Measurements from ENCODE around the gene HDAC11.

The HDAC11 gene

DNA sequence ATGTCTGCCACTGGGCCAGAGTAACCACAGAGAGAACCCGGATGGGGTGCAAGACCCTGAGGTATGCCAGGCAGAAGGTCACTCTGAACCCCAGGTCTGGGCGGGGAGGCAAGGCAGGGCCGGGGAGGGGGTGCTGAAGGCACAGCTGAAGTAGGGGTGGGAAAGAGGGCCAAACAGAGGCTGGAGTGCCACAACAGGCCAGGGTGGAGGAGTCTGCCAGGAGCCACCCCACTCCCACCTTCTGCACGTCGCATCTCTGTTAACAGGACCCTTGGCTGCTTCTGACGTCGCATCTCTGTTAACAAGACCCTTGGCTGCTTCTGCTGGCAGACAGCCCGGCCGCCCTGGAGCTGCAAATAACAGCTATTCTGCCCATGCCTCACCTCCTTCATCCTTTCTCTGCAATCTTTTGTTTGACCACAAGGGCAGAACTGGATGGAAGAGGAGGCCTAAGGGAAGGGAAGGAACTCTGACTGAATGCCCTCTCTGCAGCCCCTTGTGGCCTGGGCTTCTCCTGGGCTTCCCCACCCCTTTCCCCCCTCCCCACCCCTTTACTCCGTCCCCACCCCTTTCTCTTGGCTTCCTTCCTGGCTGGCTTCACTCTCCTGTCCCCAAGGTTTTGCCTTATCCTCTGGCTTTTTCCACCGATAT is 48.2 kb downstream of the HDAC11 start:
- no peak for DNase-seq

DNA sequence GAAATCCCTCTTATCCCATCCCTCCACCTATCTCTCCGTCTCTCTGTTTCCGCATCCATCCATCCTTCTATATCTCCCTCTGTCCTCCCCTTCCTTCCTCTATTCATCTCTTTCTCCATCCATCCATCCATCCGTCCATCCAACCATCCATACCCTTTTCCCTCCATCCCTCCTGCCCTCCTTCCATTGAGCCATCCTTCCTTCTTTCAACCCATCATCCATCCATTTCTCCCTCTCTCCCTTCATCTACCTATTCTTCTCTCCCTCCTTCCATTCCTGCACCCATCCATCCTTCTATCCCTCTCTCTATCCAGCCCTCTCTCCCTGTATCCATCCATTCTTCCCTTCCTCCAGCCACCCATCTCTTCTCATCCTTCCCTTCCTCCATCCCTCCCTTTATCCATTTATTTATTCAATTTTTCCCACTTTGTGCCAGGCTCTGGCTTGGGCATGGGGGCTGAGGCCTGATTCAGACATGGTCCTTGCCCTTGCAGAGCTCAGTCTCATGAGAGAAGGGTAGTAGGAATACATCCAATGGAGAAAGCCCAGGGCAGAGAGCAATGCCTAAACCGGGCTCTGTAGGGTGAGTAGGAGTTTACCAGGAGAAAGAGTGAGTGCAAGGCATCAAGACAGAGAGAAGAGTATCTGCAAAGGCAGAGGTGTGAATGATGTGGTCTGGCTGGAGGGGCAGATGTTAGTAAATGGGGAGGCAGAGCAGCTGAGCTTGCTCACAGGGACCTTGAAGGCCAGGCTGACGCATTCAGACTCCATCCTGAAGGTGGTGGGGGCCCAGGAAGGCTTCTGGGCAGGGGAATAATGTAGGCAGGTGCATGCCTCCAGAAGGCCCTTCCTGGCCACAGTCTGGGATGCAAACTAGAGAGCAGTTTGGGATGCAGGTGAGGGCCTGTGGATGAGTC is 49.3 kb downstream of the HDAC11 start:
- no peak for DNase-seq

DNA sequence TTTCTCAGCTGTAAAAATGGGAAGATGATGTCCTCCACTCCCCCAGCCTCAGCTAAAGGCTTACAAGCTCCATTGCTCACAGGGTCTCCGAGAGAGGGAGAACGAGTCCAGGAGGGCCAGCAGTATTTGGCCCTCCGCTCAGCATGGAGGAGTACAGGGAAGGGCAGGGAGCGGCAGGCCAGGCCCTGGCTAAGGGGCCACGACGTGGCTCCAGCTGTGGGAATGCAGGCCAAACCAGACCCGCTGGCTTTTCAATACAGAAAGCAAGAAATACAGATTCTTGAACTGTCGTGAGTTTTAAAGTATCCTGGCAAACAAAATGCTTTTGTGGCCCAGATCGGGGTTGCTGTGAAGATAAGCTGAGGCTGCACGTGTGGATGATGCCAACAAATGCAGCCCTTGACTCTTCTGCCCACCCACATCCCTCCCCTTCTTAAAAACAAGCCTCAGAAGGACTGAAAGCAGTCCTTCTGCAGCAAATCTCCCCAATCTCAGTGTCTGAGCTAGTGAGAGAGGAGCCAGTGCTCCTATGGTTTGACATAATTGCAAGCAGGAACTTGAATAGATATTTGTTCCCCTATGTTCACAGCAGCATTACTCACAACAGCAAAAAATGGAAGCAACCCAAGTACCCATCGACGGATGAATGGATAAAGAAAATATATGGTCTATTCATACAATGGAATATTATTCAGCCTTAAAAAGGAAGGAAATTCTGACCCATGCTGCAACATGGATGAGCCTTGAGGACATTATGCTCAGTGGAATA is 50.3 kb downstream of the HDAC11 start:
- DNase-seq = no peak

DNA sequence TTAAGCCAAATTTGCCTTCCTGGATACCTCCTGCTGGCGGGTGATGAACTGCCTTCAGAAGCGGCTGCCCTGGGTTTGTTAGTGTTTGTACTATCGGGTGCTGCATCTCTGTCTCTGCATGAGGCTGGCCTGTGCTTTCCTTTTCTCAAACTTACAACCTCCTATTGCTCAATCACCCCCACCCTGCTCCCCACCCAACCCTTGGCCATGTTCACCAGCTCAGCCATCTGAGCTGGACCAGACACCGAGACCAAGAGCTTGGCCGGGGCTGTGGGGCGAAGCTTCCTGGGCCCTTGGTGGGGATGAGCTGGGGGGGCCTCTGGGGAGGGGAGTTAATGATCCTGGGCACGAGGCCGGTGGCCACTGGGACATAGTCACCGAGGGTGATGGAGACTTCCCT is 52.0 kb downstream of the HDAC11 start:
- DNase-seq = no peak

DNA sequence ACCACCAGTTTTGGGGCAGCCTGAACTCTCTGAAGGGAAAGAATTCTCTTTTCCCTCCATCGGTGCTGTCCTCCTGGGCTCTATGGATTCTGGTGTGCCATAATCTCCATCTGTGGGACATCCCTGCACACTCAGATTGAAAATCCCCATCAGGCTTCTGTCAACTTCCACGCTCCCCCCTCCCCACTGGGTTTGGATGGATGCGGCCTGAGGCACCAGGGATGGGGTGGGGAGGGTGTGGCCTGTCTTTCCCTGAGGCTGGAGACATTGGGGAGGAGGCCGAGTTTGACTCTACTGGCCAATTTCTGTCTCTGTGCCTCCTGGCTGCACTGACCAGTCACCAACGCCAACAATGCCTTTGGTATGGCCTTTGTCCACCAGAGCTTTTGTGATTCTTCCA is 52.5 kb downstream of the HDAC11 start:
- no peak for DNase-seq

DNA sequence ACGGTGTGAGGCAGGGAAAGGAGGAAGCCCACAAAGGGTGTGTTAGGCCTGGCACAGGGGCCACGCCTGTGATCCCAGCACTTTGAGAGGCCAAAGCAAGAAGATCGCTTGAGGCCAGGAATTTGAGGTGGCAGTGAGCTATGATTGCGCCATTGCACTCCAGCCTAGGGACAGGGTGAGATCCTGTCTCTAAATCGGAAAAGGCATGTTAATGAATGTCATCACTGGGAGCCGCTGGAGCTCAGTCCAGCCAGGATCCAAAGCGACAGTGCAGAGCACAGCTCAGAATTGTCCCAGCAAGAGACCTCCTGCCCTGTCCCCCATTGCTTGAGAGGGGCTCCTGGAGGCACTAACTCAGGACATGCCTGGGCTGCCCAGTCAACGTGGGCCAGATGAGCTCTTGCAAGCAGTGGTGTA is 53.8 kb downstream of the HDAC11 start:
- no peak for DNase-seq

DNA sequence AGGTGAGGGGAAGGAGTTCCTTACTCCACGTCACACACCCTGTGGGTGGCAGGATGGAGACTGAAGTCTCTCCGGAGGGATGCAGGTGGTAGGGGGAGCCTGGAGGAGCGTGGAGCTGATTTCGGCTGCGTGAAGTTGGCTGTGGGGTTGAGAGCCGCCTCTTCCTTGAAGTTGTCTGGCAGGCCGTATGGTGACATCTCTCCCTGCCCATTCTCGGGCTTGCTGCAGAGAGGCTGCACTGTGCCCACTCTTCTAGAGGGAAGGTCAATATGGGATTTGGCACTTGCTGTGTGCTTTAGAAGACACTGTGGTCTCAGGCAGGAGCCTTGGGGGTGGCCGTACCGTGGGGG is 55.4 kb downstream of the HDAC11 start:
- DNase-seq = no peak

DNA sequence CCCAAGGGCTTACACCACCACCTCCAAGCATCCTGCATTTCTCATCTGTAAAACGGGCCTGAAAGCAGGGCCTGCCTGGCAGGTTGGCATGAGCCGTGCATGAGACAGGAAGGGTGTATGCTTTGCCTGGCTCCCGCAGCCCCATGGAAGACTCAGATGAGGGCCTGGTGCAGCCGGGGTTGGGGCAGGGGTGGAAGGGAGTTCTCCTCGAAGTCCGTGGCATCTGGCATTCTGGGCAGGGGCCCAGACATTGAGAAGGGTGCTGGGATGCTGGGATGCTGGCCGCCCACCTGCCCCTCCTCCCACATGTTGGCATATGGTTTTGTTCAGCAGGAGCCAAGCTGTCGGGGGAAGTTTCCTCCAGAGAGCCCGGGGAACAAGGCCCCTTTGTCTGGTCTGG is 55.8 kb downstream of the HDAC11 start:
- no peak for DNase-seq

DNA sequence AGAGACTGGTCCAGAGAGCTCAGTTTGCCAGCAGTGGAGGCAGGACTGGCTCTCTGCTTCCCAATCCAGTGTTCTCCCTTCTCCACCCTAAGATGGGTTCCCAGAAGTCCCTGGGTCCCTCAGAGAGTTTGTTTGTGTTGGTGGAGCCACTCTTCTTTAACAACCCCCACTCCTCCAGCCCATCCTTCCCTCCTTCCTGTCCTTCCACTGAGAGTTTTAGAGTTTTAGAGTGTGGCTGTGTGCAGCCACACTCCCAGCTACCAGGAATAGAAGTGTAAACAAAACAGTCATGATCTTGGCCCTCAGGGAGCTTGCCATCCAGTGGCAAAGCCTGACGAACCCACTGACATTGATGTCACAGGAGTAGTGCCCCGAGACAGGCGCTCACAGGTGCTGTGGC is 56.3 kb downstream of the HDAC11 start:
- DNase-seq = no peak

DNA sequence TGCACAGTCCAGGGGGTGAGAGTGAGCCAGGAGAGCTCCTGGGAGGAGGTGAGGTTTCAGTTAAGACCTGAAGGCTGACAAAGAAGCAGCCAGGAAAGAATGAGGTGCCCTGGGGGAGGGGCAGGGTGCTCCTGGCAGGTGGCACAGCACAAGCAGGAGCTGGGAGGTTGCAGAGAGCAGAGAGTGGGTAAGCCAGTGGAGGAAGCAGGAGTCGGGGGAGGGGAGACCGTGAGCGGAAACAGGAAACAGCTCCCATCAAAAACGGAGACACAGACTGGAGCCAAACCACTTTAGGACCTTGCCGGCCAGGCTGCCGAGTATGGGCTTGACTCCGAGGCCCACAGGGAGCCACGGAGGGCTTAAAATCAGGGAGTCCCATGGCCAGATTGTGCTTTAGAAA is 56.7 kb downstream of the HDAC11 start:
- no peak for DNase-seq

DNA sequence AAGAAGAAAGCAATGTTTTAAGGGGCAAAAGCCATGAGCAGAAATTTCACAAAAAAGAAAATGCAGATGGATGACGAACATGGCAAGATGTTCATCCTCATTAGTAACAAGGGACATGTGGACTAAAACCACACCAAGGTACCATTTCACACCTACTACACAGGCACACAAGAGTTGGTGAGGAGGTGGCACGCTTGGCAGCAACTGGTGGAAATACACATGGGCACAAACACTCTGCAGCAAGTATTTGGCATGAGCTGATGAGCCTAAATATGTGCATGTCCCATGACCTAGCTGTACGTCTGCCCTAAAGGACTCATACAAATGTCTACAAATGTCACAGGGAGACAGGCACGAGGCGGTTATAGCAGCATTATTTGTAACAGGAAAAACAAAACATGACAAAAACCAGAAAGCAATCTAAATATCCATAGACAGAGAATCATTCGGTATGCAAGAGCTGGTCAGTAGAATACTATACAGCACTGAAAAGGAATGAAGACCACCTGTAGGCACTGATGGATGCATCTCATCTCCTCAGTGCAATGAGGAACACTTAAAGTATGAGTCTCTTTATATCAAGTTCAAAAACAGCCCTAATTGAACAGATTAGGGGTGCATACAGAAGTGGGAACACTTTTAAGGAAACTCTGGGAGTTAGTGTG is 57.3 kb downstream of the HDAC11 start:
- no peak for DNase-seq

DNA sequence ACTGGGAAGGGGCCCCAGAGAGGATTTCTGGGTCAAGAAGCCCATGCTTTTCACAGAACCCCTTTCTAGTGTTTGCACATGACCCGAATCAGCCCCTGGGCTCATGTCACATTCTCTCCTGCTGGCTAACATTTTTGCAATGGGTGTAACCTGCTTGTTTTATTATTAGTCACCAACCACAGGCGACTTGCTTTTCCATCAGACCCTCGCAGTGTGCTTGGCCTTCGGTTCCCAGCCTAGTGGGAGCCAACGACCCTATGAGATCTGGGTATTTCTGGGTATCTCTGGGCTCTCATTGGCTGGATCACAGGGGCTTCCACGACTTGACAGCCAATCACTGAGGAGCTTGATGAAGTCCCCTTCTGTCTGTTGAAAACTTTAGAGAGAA is 57.8 kb downstream of the HDAC11 start:
- DNase-seq = no peak

DNA sequence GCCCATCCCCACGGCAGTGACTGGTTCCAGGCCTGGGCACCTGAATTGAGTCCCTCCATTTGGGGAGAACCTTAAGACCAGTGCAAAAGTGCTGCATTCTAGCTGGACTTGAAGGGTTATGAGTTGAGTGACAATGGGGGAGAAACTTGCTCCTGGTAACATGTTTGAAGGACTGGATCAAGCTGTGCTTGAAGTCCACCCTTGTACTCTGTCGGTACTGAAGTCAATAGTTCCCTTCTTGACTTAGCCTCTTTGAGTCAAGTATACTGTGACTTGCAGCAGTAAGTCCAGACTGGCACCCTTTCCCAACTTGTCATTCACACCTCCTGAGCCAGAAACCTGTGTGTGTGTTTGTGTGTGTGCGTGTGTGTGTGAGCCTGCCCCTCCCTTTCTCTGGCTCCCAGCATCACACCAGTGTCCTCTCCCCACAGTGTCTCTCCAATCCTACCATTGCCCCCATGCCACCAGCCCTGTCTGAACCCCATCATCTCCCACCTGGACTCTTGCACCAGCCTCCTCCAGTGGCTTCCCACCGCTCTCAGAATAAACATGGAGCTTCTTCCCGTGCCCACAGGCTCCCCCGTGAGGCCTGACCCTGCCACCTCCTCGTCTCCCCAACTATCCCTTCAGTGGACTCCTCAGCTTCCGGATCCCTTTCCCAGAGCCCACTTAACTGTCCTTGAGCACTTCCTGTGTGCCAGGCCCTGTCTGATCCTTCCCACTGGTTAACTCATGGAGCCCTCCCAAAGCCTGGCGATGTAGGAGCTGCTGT is 58.6 kb downstream of the HDAC11 start:
- DNase-seq = no peak

DNA sequence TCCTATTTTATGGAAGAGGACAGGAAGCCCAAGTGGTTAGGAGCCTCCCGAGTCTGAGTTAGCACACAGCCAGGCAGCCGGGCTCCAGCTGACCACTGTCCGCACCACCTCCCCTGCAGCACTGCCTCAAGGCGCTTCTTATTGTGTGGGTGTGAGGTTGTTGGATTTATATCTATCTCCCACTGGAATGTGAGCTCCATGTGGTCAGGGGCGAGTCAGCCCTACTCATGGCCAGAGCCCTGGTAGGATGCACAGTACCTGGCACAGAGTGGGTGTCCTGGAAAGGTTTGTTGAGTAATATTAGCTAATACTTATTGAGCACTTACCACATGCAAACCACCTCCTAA is 59.2 kb downstream of the HDAC11 start:
- DNase-seq = no peak

DNA sequence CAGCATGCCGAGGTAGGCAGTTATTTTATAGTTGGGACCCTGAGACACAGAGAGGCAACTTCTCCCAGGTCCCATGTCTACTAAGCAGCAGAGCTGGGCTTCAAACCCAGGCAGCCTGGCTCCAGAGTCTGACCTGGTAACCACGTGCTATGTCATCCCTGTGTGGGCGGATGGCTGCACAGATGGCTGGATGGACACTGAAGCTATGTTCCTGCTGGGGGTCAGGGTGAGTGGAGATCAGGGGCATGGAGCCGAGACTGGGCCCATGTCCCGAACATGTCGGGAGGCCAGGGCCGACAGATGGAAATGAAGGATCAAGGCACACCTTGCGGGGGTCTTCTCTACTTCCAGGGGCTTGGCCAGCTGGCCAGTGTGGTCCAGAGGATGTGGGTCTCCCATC is 59.6 kb downstream of the HDAC11 start:
- no peak for DNase-seq

DNA sequence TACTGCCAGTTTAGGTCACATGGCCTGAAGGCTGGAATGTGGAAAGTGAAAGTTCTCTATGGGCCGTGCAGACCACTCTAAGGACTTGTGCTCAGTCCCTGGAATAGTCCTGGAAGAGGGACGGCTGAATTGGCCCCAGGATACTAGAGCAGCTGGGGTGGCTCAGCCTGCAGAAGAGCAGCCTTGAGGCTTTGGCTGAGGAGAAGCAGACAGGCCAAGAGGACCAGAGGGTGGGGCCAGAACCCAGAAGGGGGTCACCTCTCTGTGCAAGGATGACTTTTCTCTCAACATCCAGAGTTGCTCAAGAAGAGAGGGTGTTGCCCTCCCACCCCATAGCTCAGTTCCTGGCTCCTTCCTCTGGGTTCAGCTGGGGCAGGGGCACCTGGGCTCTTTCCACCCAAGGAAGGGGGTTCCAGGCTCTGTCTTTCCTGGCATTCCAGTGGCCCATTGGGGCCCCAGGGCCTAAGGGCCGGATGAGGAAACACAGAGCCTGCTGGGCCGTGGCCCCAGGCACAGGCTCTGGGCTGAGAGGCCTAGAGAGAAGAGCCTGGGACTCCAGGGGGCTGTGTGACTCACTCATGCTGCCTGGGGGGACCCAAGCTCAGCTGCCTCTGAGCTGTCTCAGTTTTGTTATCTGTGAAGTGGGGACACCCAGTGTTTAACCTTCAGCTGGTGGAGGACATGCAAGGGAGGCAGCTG is 60.3 kb downstream of the HDAC11 start:
- DNase-seq = no peak

DNA sequence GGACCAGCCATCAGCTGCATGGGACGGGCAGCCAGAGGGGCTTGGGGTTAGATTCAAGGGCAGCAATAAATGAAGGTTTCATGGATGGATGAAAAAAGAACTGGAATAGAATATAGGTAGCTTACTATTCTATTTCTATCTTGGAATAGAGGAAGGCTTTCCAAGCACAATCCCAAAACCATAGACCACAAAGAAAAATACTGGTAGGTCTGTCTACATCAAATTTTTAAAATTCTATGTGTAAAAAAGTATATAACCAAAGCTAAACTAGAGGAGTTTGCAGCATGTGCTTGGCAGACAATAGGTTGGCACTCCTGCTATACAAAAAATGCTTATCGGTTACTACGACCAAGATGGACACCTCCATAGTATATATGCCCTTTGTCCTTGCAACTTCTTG is 61.6 kb downstream of the HDAC11 start:
- DNase-seq = no peak

DNA sequence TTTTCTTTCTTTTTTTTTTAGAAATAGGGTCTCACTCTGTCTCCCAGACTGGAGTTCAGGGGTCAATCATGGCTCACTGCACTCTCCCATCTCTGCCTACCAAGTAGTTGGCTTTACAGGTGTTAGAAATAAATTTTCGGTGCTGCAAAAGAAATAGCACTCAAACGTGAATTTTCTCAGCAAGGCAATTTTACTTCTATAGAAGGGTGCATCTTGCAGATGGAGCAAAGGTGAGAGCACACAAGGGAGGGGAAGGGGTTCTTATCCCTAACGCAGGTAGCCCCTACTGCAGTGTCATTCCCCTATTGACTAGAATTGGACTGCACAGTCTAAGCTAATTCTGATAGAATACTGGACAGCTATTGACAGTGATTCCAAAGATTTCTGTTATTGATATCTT is 62.0 kb downstream of the HDAC11 start:
- no peak for DNase-seq

DNA sequence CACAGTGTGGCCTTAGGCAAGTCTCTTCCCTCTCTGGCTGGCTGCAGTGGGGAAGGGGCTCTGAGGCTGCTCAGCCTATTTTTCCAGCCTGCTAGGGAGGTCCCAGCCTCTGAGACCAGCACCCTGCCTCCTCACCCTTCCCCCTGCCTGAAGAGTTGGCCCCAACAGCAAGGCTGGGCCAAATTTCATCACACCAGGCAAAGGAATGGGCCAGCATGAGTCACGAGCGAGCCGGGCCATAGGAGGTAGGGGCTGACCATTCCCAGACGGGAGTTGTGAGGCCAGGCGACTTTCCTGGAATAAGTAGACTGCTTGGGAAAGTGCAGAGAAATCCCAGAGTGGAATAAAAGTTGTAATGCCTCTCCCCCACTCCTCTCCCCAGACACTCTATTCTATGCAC is 63.1 kb downstream of the HDAC11 start:
- DNase-seq = no peak

DNA sequence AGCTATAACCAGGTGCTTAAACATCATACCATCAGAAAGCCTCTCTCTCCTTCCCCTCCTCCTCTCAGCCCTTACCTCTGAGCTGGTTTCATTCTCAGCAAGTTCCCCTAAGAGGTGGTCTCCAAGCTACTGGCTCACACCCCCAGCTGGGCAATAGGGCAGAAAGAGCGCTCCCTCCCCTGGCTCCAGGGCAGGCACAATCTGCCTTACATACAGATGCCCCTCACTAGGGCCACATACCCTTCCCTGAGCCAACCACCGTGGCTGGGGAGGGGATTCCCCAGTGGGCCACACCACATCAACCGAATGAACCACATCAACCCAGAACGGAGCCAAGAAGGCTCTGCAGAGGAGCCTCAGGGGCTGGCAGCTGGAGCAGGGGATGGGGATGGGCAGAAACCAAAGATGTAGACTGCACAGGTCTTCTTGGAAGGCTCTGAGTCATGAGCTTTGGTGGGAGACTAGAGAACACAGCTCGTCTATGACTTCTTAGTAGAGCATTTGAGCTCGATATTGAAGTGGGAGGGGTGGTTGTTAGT is 64.3 kb downstream of the HDAC11 start:
- DNase-seq = no peak

DNA sequence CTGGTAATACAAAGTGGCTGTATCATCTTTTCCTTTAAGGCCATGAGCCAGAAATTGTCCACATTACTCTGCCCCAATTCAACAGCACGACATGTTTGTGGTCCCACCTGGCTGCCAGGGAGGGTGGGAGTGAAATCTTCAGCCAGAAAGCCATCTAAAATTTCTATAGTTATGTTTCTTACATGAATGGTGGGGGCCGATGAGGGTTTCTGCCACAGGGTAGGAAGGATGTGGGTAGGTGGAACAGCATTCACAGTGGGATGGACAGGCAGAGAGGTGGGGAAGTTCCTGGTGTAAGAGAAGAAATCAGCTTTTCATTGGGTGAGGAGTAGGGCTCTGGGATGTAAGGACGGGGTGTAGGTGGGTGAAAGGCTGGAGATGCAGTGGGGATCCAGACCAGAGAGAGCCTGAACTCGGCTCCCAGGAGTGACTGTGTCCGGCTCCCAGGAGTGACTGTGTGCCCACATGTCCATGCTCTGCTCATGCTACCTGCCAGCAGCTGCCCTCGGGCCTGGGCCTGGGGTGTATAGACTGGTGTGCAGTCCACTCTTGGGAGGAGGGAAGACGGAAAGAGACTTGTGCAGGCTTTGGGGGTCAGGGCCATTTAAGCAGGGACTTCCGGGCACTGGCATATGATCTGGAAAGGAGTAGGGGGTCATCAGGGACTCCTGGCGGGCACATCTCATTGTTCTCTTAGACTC is 65.0 kb downstream of the HDAC11 start:
- DNase-seq = no peak
